ENCODE results near the gene SLC12A8.

GRCh38 chr3:125146626-125147490 lies 65.7 kb downstream of the SLC12A8 start:
- TF ChIP-seq POLR2AphosphoS5 (IDR thresholded peaks at IDR 0.05; ENCODE audit: low read depth, low read length) (no peak), POLR2A (IDR thresholded peaks at IDR 0.05; ENCODE audit: low read depth, low read length) (no peak), SPI1 (IDR thresholded peaks at IDR 0.05; ENCODE audit: low read depth, low read length) (peak; percentile 53; the same call in 1 of the 2 replicates)

All from GM12891 (cell line).